ENCODE results near the gene CAMTA1. TPM values are rescaled to one million over a fixed set of nuclear protein-coding genes. Genes with fewer than 3 reads are reported as not detected.

CAMTA1 gene
- total RNA-seq, 2 donors from 2014 or later, result 76.6 to 85.8 TPM

DNA sequence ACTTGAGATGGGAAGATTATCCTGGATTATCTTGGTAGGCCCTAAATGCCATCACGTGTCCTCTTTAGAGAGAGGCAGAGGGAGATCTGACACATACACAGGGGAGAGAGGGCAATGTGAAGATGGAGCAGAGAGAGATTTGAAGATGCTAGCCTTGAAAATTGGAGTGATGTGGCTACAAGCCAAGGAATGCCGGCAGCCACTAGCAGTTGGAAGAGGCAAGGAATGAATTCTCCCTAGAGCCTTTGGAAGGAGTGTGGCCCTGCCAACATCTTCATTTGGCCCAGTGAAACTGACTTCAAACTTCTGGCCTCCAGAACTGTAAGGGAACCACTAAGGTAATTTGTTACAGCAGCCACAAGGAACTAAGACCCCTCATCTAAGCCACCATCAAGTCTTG lies 8.9 kb upstream of the CAMTA1 start:
- intact Hi-C loops (cut with DNase I, micrococcal nuclease), result no loop called here
- DNase-seq (no peak), ATAC-seq (no peak)

DNA sequence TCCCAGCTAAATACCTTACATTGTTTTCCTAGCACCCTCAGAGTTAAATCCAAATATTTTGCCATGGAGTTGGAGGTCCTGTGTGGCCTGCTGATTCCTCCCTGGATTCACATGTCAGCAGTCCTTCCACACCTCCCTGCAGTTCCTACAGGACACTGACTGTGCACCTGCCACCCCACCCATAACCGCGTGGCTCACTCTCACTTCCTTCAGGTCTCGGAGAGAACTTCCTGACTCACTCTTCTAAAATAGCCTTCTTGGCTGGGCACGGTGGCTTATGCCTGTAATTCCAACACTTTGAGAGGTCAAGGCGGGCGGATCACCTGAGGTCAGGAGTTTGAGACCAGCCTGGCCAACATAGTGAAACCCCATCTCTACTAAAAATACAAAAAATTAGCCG lies 8.4 kb upstream of the CAMTA1 start:
- DNase-seq, result peak in 1 of 2 donors; percentile 37
- ATAC-seq, result peak; percentile 74
- intact Hi-C loops (cut with DNase I, micrococcal nuclease), result no loop called here

DNA sequence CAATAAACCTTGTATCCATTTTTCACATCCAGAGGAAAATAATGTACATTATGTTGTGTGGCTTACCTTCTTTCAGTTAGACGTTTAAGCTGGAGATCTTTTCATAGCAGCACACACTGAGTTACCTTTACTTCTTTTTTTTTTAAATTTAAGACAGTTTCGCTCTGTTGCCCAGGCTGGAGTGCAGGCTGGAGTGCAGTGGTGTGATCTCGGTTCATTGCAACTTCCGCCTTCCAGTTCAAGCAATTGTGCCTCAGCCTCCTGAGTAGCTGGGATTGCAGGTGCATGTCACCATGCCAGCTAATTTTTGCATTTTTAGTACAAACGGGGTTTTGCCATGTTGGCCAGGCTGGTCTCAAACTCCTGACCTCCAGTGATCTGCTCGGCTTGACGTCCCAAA lies 7.4 kb upstream of the CAMTA1 start:
- no peak for ATAC-seq

DNA sequence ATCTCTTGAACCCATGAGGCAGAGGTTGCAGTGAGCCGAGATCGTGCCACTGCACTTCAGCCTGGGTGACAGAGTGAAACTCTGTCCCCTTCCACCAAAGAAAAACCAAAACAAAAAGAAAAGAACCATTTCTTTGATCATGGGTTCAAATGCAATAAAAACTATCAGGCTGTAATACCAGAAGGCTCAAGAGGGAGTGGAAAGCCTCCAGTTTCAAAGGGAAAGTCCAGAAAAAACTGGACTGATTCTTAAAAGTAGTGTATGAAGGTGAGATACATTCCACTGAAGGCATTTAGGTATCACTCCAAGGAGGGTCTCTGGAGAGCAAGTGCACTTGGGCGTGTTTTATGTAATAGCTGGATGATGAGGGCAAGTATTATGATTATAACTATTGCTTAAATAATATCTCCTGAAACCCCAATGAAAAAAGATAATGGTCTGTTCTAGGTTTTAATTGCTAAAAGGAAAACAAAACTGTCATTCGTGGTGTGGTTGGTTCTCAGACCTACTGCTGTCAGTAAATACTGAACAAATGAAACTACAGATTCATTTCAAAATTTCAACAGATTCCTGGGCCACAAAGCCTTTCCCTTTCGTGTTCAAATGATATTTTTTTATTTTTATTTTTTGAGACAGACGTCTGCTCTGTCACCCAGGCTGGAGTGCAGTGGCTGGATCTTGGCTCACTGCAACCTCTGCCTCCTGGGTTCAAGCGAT lies 6.0 kb upstream of the CAMTA1 start:
- ATAC-seq (no peak), DNase-seq (no peak)
- intact Hi-C loops (cut with DNase I, micrococcal nuclease), result no loop called here

More for the DNA sequence above, 7.4 kb upstream of the CAMTA1 start:
- DNase-seq, result no peak
- intact Hi-C loops (cut with DNase I, micrococcal nuclease), result no loop called here

DNA sequence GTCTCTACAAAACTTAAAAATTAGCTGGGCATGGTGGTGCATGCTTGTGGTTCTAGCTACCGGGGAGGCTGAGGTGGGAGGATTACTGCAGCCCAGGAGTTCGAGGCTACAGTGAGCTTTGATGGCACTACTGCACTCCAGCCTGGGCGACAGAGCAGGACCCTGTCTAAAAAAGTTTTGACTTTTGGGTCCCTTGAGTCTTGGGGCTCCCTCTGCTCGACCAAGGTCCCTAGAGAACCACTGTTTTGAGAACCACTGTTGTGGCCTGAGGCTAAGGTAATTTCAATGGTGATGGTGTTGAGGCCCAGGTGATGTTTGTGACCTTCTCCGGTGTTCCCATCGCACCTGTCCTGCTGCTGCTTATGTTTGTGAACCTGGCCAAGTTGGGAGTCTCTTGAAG lies 3.1 kb upstream of the CAMTA1 start:
- intact Hi-C loops (cut with DNase I, micrococcal nuclease), result no loop called here
- ATAC-seq (no peak), DNase-seq (no peak)

DNA sequence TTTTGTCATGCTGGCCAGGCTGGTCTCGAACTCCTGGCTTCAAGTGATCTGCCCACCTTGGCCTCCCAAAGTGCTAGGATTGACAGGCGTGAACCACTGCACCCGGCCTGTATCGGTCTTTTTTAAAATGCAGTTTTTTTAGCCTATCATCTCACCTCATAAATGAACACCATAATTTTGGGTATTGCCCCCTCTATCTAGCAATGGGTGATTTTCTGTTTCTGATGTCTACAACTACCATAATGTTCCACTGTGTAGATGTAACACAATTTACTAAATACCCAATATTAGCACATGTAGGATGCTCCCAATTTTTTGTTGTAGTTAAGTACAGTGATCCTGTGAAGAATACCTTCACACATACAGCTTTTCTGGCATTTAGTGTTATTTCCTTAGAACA lies 2.0 kb upstream of the CAMTA1 start:
- no peak for DNase-seq
- intact Hi-C loops (cut with DNase I, micrococcal nuclease), result no loop called here
- no peak for ATAC-seq

DNA sequence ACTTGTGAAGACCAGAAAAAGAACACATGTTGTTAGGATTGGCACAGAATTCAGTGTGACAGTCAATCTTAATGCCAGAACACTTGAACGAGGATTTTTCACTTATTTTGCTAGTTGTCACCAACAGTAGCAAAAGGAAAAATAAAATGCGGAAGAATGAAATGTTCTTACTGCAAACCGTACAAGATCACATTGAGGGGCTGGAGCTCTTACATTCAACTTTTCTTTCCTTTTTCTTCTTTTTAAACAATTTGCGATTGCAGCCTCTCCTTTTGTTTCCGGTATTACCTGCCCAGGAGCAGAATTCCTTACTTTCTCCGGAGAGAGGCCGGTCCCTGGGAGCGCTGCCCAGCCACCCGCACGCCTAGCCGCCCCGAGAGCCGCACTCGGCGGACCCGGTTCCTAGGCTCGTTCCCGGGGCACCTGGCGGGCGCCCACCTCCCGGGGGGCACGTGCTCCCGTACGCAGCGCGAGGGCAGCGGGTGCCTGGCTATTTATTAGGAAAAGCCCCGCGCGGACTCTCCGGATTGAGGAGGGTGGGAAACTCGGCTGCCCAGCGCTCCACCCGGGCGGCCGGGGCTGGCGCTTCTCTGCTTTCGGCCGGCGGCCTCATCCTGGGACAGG lies 1.2 kb upstream of the CAMTA1 start:
- DNase-seq, result no peak
- ATAC-seq, result peak; percentile 19
- intact Hi-C loops (cut with DNase I, micrococcal nuclease), result no loop called here

DNA sequence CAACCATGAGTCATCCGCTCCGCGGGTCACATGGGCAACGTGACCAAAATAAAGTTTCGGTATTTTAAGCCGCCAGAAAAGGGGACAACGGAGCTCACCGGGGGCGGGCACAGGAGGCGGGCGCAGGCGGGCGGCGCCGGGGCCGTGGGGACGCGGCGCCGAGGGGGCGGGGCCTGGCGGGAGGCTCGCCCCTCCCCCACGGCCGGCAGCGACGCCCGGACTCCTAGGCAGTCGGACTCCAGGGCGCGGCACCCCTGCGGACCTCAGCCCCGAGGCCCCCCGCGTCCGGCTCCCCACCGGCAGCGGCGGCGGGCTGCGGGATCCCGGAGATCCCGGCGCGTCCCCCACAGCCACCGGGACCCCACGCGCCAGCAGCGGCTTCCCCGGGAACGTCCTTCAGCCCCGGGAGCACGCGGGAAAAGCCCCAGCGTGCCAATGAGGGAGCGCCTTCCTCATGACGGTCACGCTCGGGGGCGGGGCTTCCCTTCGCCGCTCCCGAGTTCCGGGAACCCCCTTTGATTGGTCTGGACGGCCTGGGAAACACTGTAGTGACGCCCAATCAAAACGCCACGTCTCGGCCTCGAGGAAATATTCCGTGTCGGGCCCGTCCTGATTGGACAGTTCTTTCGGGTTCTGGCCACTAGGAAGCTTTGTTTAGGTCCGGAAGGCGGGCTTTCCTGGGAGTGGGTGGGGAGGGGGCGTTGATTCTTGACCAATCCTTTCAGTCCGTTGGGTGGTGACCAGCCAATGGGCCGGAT lies 515 bp upstream of the CAMTA1 start:
- DNase-seq (peak; percentile 99 to 100), ATAC-seq (peak; percentile 83)
- intact Hi-C loops (cut with DNase I, micrococcal nuclease), result no loop called here

DNA sequence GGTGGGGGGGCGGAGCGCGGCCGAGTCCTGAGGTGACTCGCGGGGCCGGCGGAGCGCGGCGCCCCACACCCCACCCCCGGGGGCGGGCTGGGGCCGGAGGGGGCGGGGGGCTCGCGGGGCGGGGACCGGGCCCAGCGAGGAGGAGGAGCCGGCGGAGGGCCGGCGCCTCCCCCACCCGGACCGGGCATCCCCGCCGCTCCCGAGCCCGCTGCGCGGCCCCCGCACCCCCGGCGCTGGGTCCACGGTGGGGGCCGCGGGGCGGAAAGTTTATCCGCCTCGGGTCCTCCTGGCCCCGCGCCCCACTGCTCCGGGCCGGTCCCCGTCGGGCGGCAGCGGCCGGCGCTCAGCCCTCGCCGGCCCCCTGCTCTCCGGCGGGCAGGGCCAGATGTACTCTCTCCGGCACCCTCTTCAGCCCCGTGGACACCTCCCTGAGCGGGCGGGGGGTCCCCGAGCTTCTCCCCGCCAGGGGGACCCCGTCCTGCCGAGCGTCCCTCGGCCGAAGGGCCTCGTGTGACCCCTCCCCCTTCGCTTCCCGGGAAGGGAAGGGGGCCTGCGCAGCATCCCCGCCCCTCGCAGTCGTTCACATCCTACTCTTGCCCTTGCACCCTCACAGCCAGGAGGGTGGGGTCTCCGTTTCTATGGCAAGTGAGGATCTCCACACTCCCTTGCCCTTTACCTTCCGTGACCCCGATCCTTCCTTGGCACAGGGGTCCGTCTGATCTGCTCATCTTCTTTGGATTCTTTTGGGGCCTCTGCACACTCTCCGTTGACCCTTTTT lies 663 bp downstream of the CAMTA1 start:
- no peak for ATAC-seq
- DNase-seq, result peak in 1 of 2 donors; percentile 50

DNA sequence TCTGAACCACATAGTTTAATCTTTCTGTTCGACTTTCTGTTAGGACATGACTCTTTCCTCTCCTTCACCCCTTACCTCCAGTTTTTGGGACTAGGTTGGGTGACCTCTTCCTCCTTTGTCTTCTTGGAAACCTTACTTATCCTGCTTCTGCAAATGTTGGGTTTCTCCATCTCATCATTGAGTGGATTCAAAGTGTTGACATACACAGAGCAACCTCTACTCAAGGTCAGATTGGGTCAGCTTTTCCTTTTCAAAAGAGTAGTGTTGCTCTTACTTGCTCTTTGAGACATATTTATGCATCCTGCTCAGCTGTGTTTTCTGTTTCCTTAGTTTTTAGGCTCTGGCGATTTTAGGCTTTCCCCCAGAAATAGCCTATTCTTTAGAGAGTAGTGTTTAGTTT lies 3.7 kb downstream of the CAMTA1 start:
- DNase-seq (no peak), ATAC-seq (no peak)
- intact Hi-C loops (cut with DNase I, micrococcal nuclease), result no loop called here

More for the DNA sequence above, 663 bp downstream of the CAMTA1 start:
- intact Hi-C loops (cut with DNase I, micrococcal nuclease), result no loop called here

DNA sequence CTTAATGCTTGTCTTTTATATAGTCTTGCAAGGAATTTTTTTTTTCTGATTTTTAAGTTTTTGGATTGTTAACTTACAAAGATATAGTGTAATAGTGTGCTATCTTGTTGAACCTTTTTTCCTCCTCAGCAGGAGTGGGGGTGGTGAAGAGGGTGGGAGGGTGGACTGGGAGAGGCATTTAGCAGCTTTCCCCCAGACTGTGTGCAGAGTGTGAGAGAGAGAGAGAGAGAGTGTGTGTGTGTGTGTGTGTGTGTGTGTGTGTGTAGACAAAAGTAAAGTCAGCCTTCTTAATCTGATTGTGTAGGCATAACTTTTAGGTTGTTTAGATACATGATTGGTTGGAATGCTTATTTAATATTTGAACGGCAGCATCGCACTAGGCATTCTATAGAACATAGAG lies 4.9 kb downstream of the CAMTA1 start:
- intact Hi-C loops (cut with DNase I, micrococcal nuclease), result loop anchor here (5.0 to 10.0 kb wide), 2 partner anchors 282 to 285 kb away; no protein-coding TSS in a partner anchor

DNA sequence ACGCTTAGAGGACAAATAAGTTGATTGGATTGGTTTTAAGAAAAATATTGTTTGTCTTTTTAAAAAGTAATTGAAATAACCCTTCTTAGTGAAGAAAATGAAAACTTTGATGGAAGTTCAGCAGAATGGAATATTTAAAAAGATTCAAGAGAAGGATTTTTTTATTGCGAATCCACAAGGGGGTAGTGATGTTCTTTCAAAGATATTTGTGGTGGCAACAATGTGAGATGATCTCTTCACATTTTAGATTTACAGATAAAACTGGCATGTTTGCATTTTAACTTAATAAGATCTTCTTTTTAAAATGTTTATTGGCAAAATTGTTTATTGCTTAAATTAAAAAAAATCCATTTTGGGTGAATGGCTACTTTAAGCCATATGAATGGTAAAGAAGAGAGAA lies 8.9 kb downstream of the CAMTA1 start:
- intact Hi-C loops (cut with DNase I, micrococcal nuclease), result loop anchor here (5.0 to 10.0 kb wide), 2 partner anchors 278 to 281 kb away; no protein-coding TSS in a partner anchor
- ATAC-seq (peak; percentile 63), DNase-seq (no peak)

More for the DNA sequence above, 4.9 kb downstream of the CAMTA1 start:
- DNase-seq (no peak), ATAC-seq (no peak)

DNA sequence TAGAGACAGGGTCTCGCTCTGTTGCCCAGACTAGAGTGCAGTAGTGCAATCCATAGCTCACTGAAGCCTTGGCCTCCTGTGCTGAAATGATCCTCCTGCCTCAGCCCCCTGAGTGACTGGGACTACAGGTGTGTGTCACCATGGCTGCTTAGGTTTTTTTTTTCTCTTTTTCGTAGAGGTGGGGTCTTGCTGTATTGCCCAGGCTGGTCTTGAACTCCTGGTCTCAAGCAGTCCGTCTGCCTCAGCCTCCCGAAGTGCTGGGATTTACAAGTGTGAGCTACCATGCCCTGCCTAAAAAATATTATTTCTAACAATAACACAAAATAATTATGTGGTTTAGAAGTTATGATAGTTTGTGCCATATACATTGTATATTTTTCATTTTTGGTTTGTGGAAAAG lies 9.9 kb downstream of the CAMTA1 start:
- DNase-seq (no peak), ATAC-seq (no peak)
- intact Hi-C loops (cut with DNase I, micrococcal nuclease), result loop anchor here in 1 of 2 donors (10.0 kb wide), 1 partner anchor 280 kb away; no protein-coding TSS in a partner anchor

DNA sequence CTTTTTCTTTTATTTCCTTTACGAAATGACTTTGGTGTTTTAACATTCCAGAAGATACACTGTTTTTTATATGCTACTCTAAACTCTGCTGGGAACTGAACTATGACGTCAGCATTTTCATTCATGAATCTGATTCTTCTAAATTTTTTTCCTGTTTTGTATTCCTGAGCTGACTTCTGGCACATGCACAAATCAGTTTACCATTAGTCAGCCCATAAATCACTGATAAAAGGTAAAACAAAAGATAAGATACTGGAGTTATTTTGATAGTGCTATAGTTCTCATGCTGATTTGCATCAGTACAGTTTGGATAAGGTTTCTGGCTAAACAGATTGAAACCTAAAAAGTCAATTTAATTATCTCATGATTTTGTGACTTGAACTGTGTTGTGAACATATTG lies 10.4 kb downstream of the CAMTA1 start:
- DNase-seq, result no peak
- ATAC-seq, result peak; percentile 18
- intact Hi-C loops (cut with DNase I, micrococcal nuclease), result loop anchor here in 1 of 2 donors (10.0 kb wide), 1 partner anchor 279 kb away; no protein-coding TSS in a partner anchor

DNA sequence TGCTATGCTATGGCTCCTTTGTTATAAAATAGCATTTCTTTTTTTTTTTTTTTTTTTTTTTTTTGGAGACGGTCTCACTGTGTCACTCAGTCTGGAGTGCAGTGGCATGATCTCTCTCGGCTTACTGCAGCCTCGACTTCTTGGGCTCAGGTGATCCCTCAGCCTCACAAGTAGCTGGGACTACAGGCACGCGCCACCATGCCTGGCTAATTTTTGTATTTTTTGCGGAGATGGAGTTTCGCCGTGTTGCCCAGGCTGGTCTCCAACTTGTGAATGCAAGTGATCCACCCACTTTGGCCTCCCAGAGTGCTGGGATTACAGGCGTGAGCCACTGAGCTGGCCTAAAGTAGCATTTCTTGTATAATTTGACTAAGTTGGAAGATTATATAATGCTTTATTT lies 10.8 kb downstream of the CAMTA1 start:
- intact Hi-C loops (cut with DNase I, micrococcal nuclease), result loop anchor here in 1 of 2 donors (10.0 kb wide), 1 partner anchor 279 kb away; no protein-coding TSS in a partner anchor
- DNase-seq (no peak), ATAC-seq (peak; percentile 15)

DNA sequence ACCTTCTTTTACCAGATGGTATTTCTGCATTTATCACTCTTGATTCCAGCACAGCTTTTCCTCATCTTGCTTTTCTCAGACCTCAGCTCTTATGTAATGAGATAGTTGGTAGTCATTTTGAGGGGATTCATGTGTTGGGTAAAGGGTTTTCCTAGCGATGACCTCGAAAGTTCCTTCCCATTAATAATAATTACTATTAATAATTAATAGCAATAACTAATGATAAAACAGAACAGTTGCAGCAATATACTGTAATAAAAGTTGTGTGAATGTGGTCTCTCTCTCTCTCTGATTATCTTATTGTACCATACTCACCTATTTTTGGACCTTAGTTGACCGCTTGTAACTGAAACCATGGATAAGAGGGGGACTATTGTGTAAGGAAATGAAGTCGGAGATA lies 14.2 kb downstream of the CAMTA1 start:
- intact Hi-C loops (cut with DNase I, micrococcal nuclease), result loop anchor here in 1 of 2 donors (10.0 kb wide), 1 partner anchor 275 kb away; no protein-coding TSS in a partner anchor
- ATAC-seq (no peak), DNase-seq (no peak)

DNA sequence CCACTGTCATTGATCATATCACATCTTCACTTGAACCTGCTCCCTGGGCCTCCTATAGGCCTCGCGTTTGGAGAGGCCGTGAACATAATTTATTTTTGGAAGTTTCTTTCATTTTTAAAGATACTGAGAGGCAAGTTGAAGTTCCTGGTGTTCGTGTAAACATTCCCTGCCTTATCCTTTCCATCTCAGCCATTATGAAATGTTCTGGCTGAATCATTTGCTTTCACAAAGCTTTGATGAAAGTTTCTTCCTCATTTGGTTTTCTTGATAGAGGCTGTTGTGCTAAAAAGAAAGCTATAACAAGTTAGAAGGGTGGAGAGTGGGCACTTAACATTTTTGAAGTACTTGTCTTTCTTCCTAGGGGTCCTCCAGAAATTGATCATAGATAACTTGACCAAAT lies 15.5 kb downstream of the CAMTA1 start:
- DNase-seq (no peak), ATAC-seq (no peak)
- intact Hi-C loops (cut with DNase I, micrococcal nuclease), result no loop called here

DNA sequence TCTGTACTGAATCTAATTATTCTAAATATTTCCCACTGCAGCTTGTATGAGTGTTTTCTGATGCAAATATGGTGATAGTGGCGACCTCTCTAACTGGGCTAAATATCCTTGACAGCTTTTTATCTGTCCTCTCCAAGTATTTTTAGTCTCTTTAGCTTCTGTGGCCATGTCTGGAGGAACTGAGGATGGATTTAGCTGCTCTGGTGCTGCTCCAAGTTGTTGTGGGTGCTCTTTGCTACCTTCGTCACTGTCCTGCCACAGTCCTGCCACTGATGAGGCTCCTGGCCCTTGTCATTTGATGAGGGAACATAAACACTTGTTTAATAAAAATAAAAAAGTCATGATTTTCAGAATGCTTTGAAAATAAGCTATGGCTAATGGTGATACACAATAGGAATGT lies 15.9 kb downstream of the CAMTA1 start:
- no peak for ATAC-seq
- intact Hi-C loops (cut with DNase I, micrococcal nuclease), result no loop called here
- DNase-seq, result no peak

DNA sequence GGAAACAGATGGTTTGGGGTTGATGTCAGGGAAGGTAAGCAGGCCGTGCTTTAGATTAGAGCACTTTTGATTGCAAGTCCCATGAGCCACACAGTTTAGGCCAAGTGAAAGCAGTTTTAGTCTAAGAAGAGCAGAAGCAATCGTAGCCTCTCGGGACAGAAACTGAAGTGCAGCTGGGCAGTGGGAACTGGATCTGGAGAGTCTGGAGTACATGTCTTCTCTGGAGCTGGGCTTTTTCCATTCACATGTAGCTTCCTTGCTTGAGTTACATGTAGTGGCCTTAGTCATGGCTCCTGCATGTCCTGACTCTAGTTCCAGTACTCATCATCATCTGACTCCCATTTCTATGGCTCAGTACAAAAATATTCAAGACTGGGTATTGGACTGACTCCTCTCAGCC lies 16.7 kb downstream of the CAMTA1 start:
- intact Hi-C loops (cut with DNase I, micrococcal nuclease), result no loop called here
- ATAC-seq (no peak), DNase-seq (no peak)
